Neutrophil (primary cell): ENCODE results near the gene BICD1.

Experiments used
- H3K27ac ChIP-seq: fragments of 200-600 bp; sonication (generic); 2 replicates; pipeline ENCODE4 v1.5.1; 2016; ENCODE audit warnings: mild to moderate bottlenecking, moderate library complexity
- H3K27me3 ChIP-seq: fragments of 200-600 bp; sonication (generic); 2 replicates; pipeline ENCODE4 v1.6.0; 2016; ENCODE audit warnings: mild to moderate bottlenecking
- H3K36me3 ChIP-seq: fragments of 200-600 bp; sonication (generic); 2 replicates; pipeline ENCODE4 v1.5.1; 2017
- H3K4me1 ChIP-seq, 2 experiments: fragments of 200-600 bp in 1 of 2; sonication (generic) in 1 of 2; 1 replicate in 1 of 2; 2 replicates in 1 of 2; pipeline versions ENCODE4 v1.5.1 to v1.6.1; 2013 to 2016; ENCODE audit warnings: low read depth in 1 of 2, low read length in 1 of 2, mild to moderate bottlenecking in 1 of 2, moderate library complexity in 1 of 2; ENCODE audit not compliant: control insufficient read depth in 1 of 2, insufficient read depth in 1 of 2
- H3K4me3 ChIP-seq, 2 experiments: fragments of 200-600 bp in 1 of 2; sonication (generic) in 1 of 2; 1 replicate in 1 of 2; 2 replicates in 1 of 2; pipeline ENCODE4 v1.5.1; 2013 to 2016; ENCODE audit warnings: low read depth in 1 of 2, low read length in 1 of 2, mild to moderate bottlenecking in 1 of 2, moderate library complexity in 1 of 2
- H3K9me3 ChIP-seq: fragments of 200-600 bp; sonication (generic); 2 replicates; pipeline ENCODE4 v1.5.1; 2016
- TF ChIP-seq, protein P1 (sequence below): fragments of 200-600 bp; sonication (generic); IDR thresholded peaks from 2 replicates; pipeline ENCODE4 v1.5.1; 2016; ENCODE audit warnings: antibody characterized with exemption

Gene BICD1

DNA sequence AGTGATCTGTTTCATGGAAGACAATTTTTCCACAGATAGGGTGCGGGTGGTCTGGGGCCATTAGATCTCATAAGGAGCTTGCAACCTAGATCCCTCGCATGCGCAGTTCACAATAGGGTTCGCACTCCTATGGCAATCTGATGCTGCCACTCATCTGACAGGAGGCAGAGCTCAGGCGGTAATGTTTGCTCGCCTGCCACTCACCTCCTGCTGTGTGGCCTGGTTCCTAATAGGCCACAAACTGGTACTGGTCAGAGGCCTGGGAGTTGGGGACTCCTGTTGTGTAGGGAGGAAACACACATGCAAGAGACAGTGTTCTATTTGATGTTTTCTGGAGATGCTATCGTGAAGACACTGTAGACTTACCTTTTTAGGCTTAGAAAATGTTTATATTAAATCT lies 215.7 kb downstream of the BICD1 start:
- H3K4me1 ChIP-seq = no peaks in the 10 kb centered on the region
- H3K4me3 ChIP-seq = no peak overlapping the region
- H3K36me3 ChIP-seq = no peaks in the 10 kb centered on the region
- H3K9me3 ChIP-seq = no peaks in the 10 kb centered on the region
- no peaks in the 10 kb centered on the region for H3K27me3 ChIP-seq
- TF ChIP-seq, protein P1, sequence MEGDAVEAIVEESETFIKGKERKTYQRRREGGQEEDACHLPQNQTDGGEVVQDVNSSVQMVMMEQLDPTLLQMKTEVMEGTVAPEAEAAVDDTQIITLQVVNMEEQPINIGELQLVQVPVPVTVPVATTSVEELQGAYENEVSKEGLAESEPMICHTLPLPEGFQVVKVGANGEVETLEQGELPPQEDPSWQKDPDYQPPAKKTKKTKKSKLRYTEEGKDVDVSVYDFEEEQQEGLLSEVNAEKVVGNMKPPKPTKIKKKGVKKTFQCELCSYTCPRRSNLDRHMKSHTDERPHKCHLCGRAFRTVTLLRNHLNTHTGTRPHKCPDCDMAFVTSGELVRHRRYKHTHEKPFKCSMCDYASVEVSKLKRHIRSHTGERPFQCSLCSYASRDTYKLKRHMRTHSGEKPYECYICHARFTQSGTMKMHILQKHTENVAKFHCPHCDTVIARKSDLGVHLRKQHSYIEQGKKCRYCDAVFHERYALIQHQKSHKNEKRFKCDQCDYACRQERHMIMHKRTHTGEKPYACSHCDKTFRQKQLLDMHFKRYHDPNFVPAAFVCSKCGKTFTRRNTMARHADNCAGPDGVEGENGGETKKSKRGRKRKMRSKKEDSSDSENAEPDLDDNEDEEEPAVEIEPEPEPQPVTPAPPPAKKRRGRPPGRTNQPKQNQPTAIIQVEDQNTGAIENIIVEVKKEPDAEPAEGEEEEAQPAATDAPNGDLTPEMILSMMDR = no peak
- H3K27ac ChIP-seq = no peak overlapping the region

DNA sequence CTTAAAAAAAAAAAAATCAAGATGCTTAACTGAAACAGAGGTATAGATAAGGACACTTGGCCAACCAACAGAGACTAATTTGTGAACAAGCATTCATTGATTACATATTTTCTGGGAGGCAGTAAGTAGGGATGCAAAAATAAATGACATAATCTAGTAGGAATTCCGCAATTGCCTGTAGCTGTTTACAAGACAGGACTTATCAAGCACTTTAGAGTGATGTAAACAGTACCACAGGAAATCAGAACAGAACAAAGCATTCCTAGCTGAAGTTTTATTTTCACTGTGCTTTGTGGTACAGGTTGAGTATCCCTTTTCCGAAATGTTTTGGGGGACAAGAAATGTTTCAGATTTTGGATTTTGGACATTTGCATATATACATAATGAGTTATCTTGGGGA lies 224.5 kb downstream of the BICD1 start:
- Histone ChIP-seq H3K27ac (no peak overlapping the region), H3K27me3 (no peaks in the 10 kb centered on the region), H3K4me1 (no peaks in the 10 kb centered on the region), H3K9me3 (no peaks in the 10 kb centered on the region), H3K36me3 (no peaks in the 10 kb centered on the region), H3K4me3 (no peak overlapping the region)
- TF ChIP-seq, protein P1 = no peak

GRCh38 chr12:32332446-32332845 lies 225.8 kb downstream of the BICD1 start:
- H3K27ac ChIP-seq = no peak overlapping the region
- no peaks in the 10 kb centered on the region for H3K36me3 ChIP-seq
- H3K4me3 ChIP-seq = no peak overlapping the region
- no peaks in the 10 kb centered on the region for H3K27me3 ChIP-seq
- TF ChIP-seq, protein P1 = no peak
- H3K9me3 ChIP-seq = no peaks in the 10 kb centered on the region
- H3K4me1 ChIP-seq = no peaks in the 10 kb centered on the region

GRCh38 chr12:32334371-32334777 lies 227.7 kb downstream of the BICD1 start:
- Histone ChIP-seq H3K4me1 (no peaks in the 10 kb centered on the region), H3K36me3 (no peaks in the 10 kb centered on the region), H3K27ac (no peak overlapping the region), H3K27me3 (no peaks in the 10 kb centered on the region), H3K4me3 (no peak overlapping the region), H3K9me3 (no peaks in the 10 kb centered on the region)
- TF ChIP-seq, protein P1 = no peak

- no peaks in the 10 kb centered on the region for H3K36me3 ChIP-seq
- no peak overlapping the region for H3K27ac ChIP-seq
- TF ChIP-seq, protein P1 = no peak
- no peak overlapping the region for H3K4me3 ChIP-seq
- H3K27me3 ChIP-seq = no peaks in the 10 kb centered on the region
- no peaks in the 10 kb centered on the region for H3K9me3 ChIP-seq
- H3K4me1 ChIP-seq = no peaks in the 10 kb centered on the region
Measured at GRCh38 chr12:32336261-32336660, 229.6 kb downstream of the BICD1 start.

GRCh38 chr12:32343496-32343895 lies 236.8 kb downstream of the BICD1 start:
- TF ChIP-seq, protein P1 = no peak
- no peaks in the 10 kb centered on the region for H3K4me1 ChIP-seq
- no peaks in the 10 kb centered on the region for H3K27me3 ChIP-seq
- no peak overlapping the region for H3K4me3 ChIP-seq
- no peaks in the 10 kb centered on the region for H3K9me3 ChIP-seq
- H3K27ac ChIP-seq = no peak overlapping the region
- no peaks in the 10 kb centered on the region for H3K36me3 ChIP-seq
